Progenitor cell of endocrine pancreas (in vitro differentiated cells): ENCODE measurements around the gene CTNNBL1. TPM values are rescaled to one million over a fixed set of nuclear protein-coding genes. Genes with fewer than 3 reads are reported as not detected.

Experiments used
- DNase-seq: peaks from one replicate; pipeline ENCODE4 v3.0.0; 2021; ENCODE audit warnings: low spot score; ENCODE audit not compliant: unreplicated experiment
- H3K27ac Mint-ChIP-seq: 2 replicates; pipeline ENCODE4 v1.8.0; 2021; ENCODE audit warnings: mild to moderate bottlenecking, moderate library complexity, mixed read lengths
- H3K27me3 Mint-ChIP-seq: 2 replicates; pipeline ENCODE4 v1.8.0; 2021; ENCODE audit warnings: mixed read lengths
- H3K36me3 Mint-ChIP-seq: 2 replicates; pipeline ENCODE4 v1.8.0; 2022; ENCODE audit warnings: mixed read lengths; ENCODE audit not compliant: insufficient read depth
- H3K4me1 Mint-ChIP-seq: 2 replicates; pipeline ENCODE4 v1.8.0; 2021; ENCODE audit warnings: low read depth, mixed read lengths
- H3K4me3 Mint-ChIP-seq: 2 replicates; pipeline ENCODE4 v1.8.0; 2021; ENCODE audit warnings: low read depth, mild to moderate bottlenecking, moderate library complexity, mixed read lengths
- H3K9me3 Mint-ChIP-seq: 2 replicates; pipeline ENCODE4 v1.8.0; 2021; ENCODE audit warnings: low read depth, mixed read lengths
- CTCF ChIP-seq: fragments of 200-600 bp; sonication (generic); IDR thresholded peaks from one replicate; pipeline ENCODE4 v1.5.0; 2021; ENCODE audit warnings: antibody characterized with exemption, mild to moderate bottlenecking; ENCODE audit not compliant: unreplicated experiment
- total RNA-seq: library from RNA; stranded (reverse); gene quantifications from 2 replicates; pipeline ENCODE4 v1.2.1, GENCODE V29; 2021

Gene CTNNBL1
- total RNA-seq, 1 donor from 2014 or later = 60.4 TPM

- peaks cover 6% of the 10 kb centered on the region for H3K4me1 Mint-ChIP-seq
- peaks cover 24% of the 10 kb centered on the region for H3K27me3 Mint-ChIP-seq
- H3K27ac Mint-ChIP-seq = no peak overlapping the region
- no peaks in the 10 kb centered on the region for H3K9me3 Mint-ChIP-seq
- no peak for DNase-seq
- no peak for TF ChIP-seq CTCF
- no peaks in the 10 kb centered on the region for H3K36me3 Mint-ChIP-seq
- no peak overlapping the region for H3K4me3 Mint-ChIP-seq
These were observed 227.0 kb downstream of the CTNNBL1 start for GRCh38 chr20:37920679-37921322.

GRCh38 chr20:37921341-37921929, 227.6 kb downstream of the CTNNBL1 start:
- TF ChIP-seq CTCF = no peak
- Mint-ChIP-seq H3K9me3 (no peaks in the 10 kb centered on the region), H3K4me1 (peaks cover under 1% of the 10 kb centered on the region), H3K27me3 (peaks cover 18% of the 10 kb centered on the region), H3K36me3 (no peaks in the 10 kb centered on the region), H3K27ac (no peak overlapping the region), H3K4me3 (no peak overlapping the region)
- DNase-seq = no peak

Other genes with a start within 250 kb of the CTNNBL1 start
- gene NNAT, start 172.8 kb upstream of the CTNNBL1 start, total RNA-seq = 79.2 and 87.4 TPM in 2 replicates
- 42.7 and 46.4 TPM in 2 replicates for gene BLCAP, start 166.2 kb upstream of the CTNNBL1 start, total RNA-seq
- gene VSTM2L, start 209.1 kb downstream of the CTNNBL1 start, total RNA-seq = 5.0 and 6.2 TPM in 2 replicates